Osteoblast (primary cell): ENCODE results near the gene KLF6. TPM values are rescaled to one million over a fixed set of nuclear protein-coding genes. Genes with fewer than 3 reads are reported as not detected.

ENCODE experiments used
- DNase-seq: peaks from one replicate; pipeline ENCODE4 v3.0.0; 2011; ENCODE audit warnings: low spot score, mixed read lengths; ENCODE audit not compliant: insufficient read length; ENCODE audit errors: missing footprints
- H2AFZ ChIP-seq: 2 replicates; pipeline ENCODE4 v1.6.0; 2011; ENCODE audit warnings: mild to moderate bottlenecking, low read length
- H3K27ac ChIP-seq: 2 replicates; pipeline ENCODE4 v1.5.1; 2011; ENCODE audit warnings: mild to moderate bottlenecking, low read depth, low read length, moderate library complexity
- H3K27me3 ChIP-seq: 2 replicates; pipeline ENCODE4 v1.6.0; 2012; ENCODE audit warnings: mild to moderate bottlenecking, control low read depth, inconsistent platforms, low read length, moderate library complexity; ENCODE audit not compliant: insufficient read depth
- H3K36me3 ChIP-seq: 2 replicates; pipeline ENCODE4 v1.5.1; 2011; ENCODE audit warnings: mild to moderate bottlenecking, low read length, control low read depth, moderate library complexity; ENCODE audit not compliant: insufficient read depth
- H3K4me1 ChIP-seq: 2 replicates; pipeline ENCODE4 v1.5.1; 2011; ENCODE audit warnings: mild to moderate bottlenecking, low read length, control low read depth, moderate library complexity; ENCODE audit not compliant: insufficient read depth
- H3K4me2 ChIP-seq: 2 replicates; pipeline ENCODE4 v1.6.0; 2011; ENCODE audit warnings: mild to moderate bottlenecking, low read length; ENCODE audit not compliant: insufficient read depth
- H3K4me3 ChIP-seq: fragments of 200-600 bp; sonication (generic); 3 replicates; pipeline ENCODE4 v1.5.1; 2012; ENCODE audit warnings: mild to moderate bottlenecking, low read length, inconsistent platforms; ENCODE audit not compliant: insufficient read depth
- H3K79me2 ChIP-seq: 2 replicates; pipeline ENCODE4 v1.6.0; 2012; ENCODE audit warnings: mild to moderate bottlenecking, low read length, control low read depth, inconsistent platforms; ENCODE audit not compliant: insufficient read depth
- H3K9me3 ChIP-seq: 2 replicates; pipeline ENCODE4 v1.5.1; 2011; ENCODE audit warnings: low read depth, low read length, control low read depth
- H4K20me1 ChIP-seq: 2 replicates; pipeline ENCODE4 v1.6.0; 2012; ENCODE audit warnings: mild to moderate bottlenecking, low read length, control low read depth; ENCODE audit not compliant: insufficient read depth
- total RNA-seq: library from RNA; depleted of rRNA; stranded (reverse); fragments of >200 nt; gene quantifications from 2 replicates; pipeline ENCODE4 v1.2.3, GENCODE V29; 2012
- TF ChIP-seq, protein P1 (sequence below): IDR thresholded peaks from 2 replicates; pipeline ENCODE4 v1.5.1; 2011; ENCODE audit warnings: mild to moderate bottlenecking, low read depth, low read length, moderate library complexity; ENCODE audit errors: extremely low read depth

Gene KLF6
- total RNA-seq, 1 donor, result 52.1 TPM

DNA sequence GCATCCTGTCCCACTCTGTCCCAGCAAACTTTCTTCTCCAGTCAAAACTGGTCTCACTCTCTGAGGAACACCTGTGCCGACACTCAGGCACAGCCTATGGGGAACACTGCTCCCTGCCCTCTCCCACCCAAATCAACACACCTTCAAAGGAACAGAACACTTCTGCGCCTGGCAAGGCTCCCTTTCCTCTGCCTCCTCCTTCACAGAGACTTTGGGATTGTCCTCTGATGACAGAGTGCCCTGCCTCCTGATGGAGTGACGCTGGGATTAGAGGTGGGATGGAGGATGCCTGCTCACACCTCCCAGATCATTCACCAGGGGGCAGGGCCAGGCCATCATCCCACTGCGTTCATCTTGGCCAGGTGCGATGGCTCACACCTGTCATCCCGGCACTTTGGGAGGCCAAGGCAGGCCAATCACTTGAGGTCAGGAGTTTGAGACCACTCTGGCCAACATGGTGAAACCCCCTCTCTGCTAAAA is 26.5 kb downstream of the KLF6 start:
- no peak for DNase-seq
- no peaks in the 10 kb centered on the region for H3K9me3 ChIP-seq
- H3K4me1 ChIP-seq, result peaks cover 24% of the 10 kb centered on the region
- H4K20me1 ChIP-seq, result no peaks in the 10 kb centered on the region
- H3K36me3 ChIP-seq, result no peaks in the 10 kb centered on the region
- no peak overlapping the region for H3K4me2 ChIP-seq
- no peak overlapping the region for H3K4me3 ChIP-seq
- no peaks in the 10 kb centered on the region for H3K27me3 ChIP-seq
- TF ChIP-seq, protein P1, sequence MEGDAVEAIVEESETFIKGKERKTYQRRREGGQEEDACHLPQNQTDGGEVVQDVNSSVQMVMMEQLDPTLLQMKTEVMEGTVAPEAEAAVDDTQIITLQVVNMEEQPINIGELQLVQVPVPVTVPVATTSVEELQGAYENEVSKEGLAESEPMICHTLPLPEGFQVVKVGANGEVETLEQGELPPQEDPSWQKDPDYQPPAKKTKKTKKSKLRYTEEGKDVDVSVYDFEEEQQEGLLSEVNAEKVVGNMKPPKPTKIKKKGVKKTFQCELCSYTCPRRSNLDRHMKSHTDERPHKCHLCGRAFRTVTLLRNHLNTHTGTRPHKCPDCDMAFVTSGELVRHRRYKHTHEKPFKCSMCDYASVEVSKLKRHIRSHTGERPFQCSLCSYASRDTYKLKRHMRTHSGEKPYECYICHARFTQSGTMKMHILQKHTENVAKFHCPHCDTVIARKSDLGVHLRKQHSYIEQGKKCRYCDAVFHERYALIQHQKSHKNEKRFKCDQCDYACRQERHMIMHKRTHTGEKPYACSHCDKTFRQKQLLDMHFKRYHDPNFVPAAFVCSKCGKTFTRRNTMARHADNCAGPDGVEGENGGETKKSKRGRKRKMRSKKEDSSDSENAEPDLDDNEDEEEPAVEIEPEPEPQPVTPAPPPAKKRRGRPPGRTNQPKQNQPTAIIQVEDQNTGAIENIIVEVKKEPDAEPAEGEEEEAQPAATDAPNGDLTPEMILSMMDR, result no peak
- H3K27ac ChIP-seq, result no peak overlapping the region
- no peak overlapping the region for H2AFZ ChIP-seq
- H3K79me2 ChIP-seq, result no peaks in the 10 kb centered on the region

DNA sequence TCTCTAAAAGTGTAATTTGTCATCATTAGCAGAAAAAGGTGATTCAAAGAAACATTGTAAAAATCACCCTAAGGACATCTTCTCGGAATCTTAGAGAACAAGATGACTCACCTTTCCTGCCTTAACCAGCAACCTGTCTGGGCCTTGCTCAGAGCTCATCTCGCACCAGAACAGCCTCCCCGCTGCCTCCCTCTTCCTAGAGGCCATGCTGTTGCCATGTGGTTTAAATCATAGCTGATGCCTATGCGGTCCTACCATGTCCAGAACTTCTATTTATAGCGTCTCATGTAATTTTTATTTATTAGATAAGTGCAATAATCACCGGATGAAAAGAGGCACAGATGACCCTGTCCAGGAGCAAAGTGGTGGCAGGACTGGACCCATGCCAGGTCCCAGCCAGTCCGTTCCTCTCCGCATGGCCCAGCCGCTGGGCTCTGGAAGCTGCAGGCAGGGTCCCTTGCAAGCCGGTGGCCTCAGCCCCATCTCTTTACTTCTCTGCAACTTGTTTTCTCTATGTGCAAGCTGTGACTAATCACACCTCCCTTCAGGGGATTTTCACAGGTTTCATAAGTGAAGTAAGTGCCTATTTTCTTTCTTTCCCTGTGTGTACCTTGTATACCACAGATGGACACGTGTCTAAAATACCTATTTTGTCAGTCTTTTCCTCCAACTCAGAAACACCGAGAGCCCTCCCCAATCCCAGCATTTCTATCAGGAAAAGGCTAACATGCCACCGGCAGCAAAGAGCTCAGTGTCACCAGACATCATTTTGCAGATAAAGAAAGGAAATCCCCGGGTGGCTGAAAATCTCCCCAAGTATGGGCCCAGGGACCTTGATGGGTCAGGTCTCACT is 27.1 kb downstream of the KLF6 start:
- H3K27ac ChIP-seq, result no peak overlapping the region
- DNase-seq, result peak; percentile 13
- H2AFZ ChIP-seq, result no peak overlapping the region
- no peaks in the 10 kb centered on the region for H4K20me1 ChIP-seq
- peaks cover 18% of the 10 kb centered on the region for H3K4me1 ChIP-seq
- no peaks in the 10 kb centered on the region for H3K27me3 ChIP-seq
- H3K36me3 ChIP-seq, result no peaks in the 10 kb centered on the region
- no peaks in the 10 kb centered on the region for H3K79me2 ChIP-seq
- TF ChIP-seq, protein P1, result no peak
- H3K4me2 ChIP-seq, result no peak overlapping the region
- no peak overlapping the region for H3K4me3 ChIP-seq
- no peaks in the 10 kb centered on the region for H3K9me3 ChIP-seq

GRCh38 chr10:3757250-3757637 is 27.8 kb downstream of the KLF6 start:
- Histone ChIP-seq H3K4me1 (peaks cover 15% of the 10 kb centered on the region), H4K20me1 (no peaks in the 10 kb centered on the region), H3K27ac (no peak overlapping the region), H3K9me3 (no peaks in the 10 kb centered on the region), H3K4me3 (no peak overlapping the region), H2AFZ (no peak overlapping the region), H3K79me2 (no peaks in the 10 kb centered on the region), H3K4me2 (no peak overlapping the region), H3K27me3 (no peaks in the 10 kb centered on the region), H3K36me3 (no peaks in the 10 kb centered on the region)
- TF ChIP-seq, protein P1, result no peak
- DNase-seq, result no peak

GRCh38 chr10:3756360-3756740 is 28.7 kb downstream of the KLF6 start:
- Histone ChIP-seq H3K27me3 (no peaks in the 10 kb centered on the region), H3K79me2 (no peaks in the 10 kb centered on the region), H3K9me3 (no peaks in the 10 kb centered on the region), H3K36me3 (no peaks in the 10 kb centered on the region), H3K4me2 (no peak overlapping the region), H3K4me3 (no peak overlapping the region), H4K20me1 (no peaks in the 10 kb centered on the region), H2AFZ (no peak overlapping the region), H3K4me1 (peaks cover 15% of the 10 kb centered on the region), H3K27ac (no peak overlapping the region)
- TF ChIP-seq, protein P1, result no peak
- DNase-seq, result no peak
